ENCODE results near the gene HOXA5. TPM values are rescaled to one million over a fixed set of nuclear protein-coding genes. Genes with fewer than 3 reads are reported as not detected.

Gene HOXA5
- total and polyA plus RNA-seq, 2 of the 8 experiments (the other 6 are each of a cell fraction or from before 2014, with no cell fraction given), result not detected

DNA sequence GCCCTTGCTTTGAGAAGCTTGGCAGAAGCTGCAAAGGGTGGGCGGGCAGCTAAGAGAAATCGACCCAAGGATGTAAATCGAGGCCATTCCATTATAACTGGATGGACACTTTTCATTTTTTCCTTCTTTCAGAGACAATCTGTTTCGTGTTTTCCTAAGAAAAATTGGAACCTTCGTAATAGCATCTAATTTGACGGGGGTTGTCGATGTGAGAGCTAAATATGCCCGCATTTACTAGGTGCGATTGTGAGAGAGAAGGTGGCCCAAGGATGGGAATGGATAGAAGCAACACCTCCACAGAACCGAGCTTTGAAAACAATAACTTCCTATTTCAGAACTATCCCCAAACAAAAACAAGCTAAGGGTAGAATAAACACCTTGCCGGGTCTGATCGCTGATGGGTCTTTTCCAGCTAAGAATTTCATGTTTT, 12.1 kb downstream of the HOXA5 start:
- Histone ChIP-seq H4K91ac (replicated peaks; ENCODE audit: insufficient read length, low read length) (no peak overlapping the region), H3K18ac (ENCODE audit: extremely low read depth, low read length) (no peak overlapping the region), H4K20me1 (replicated peaks in 1 of 2; ENCODE audit: control insufficient read depth in 1 of 2, insufficient read depth in 2 of 2, low read length in 2 of 2) (peaks cover 14 to 30% of the 10 kb centered on the region in 2 experiments), H3K9ac (replicated peaks in 1 of 4; ENCODE audit: extremely low read depth in 1 of 4, low read depth in 3 of 4, low read length in 3 of 4) (no peak overlapping the region), H2BK120ac (replicated peaks; ENCODE audit: low read depth, low read length) (no peak overlapping the region), H3K4me2 (ENCODE audit: insufficient read depth in 1 of 2, low read depth in 2 of 2, low read length in 2 of 2) (peak overlapping the region; percentile 56 to 63), H3K4me3 (ENCODE audit: extremely low read depth in 1 of 4, insufficient read depth in 2 of 4, low read depth in 3 of 4, low read length in 4 of 4) (peak overlapping the region; percentile 19 to 60 (median 36); a peak in 6 of 8 replicates), H3K14ac (ENCODE audit: insufficient read length) (no peak overlapping the region), H3K27me3 (replicated peaks in 1 of 4; ENCODE audit: control insufficient read depth in 3 of 4, extremely low read depth in 1 of 4, insufficient read depth in 3 of 4, low read length in 3 of 4) (peaks cover 97 to 100% (median 100%) of the 10 kb centered on the region in 4 experiments), H2BK20ac (ENCODE audit: low read length) (no peak overlapping the region), H3K23me2 (ENCODE audit: low read depth, low read length) (peaks cover 4% of the 10 kb centered on the region; the same call in 1 of the 2 replicates), H3K79me2 (ENCODE audit: control insufficient read depth in 1 of 2, insufficient read depth in 2 of 2, low read length in 2 of 2) (no peaks in the 10 kb centered on the region), H3K79me1 (ENCODE audit: low read depth, low read length) (no peaks in the 10 kb centered on the region), H3K56ac (replicated peaks; ENCODE audit: insufficient read length, low read depth, low read length) (no peak overlapping the region), H3K36me3 (ENCODE audit: control insufficient read depth in 2 of 4, insufficient read depth in 4 of 4, low read length in 3 of 4) (peaks cover 0 to 16% (median 0%) of the 10 kb centered on the region in 4 experiments; a peak in 2 of 8 replicates), H3K9me3 (ENCODE audit: insufficient read depth in 2 of 2, low read depth in 1 of 2, low read length in 1 of 2) (peaks cover 0 to 4% of the 10 kb centered on the region in 2 experiments; a peak in 1 of 4 replicates), H2BK5ac (ENCODE audit: low read depth, low read length) (no peak overlapping the region), H4K8ac (ENCODE audit: extremely low read depth, insufficient read depth, low read length) (no peak overlapping the region), H3K27ac (ENCODE audit: low read depth, low read length) (no peak overlapping the region), H2BK12ac (ENCODE audit: low read depth, low read length) (no peak overlapping the region), H3K4me1 (replicated peaks in 1 of 4; ENCODE audit: control insufficient read depth in 3 of 4, insufficient read depth in 4 of 4, low read length in 3 of 4) (peaks cover 0 to 4% (median 2%) of the 10 kb centered on the region in 4 experiments; a peak in 4 of 7 replicates), H3K4ac (replicated peaks; ENCODE audit: insufficient read length, low read depth, low read length) (no peak overlapping the region), H2AK5ac (ENCODE audit: low read depth, low read length) (no peak overlapping the region), H2BK15ac (ENCODE audit: low read length) (no peak overlapping the region), H3K23ac (ENCODE audit: insufficient read length) (no peak overlapping the region), H4K5ac (ENCODE audit: insufficient read length, low read depth, low read length) (no peak overlapping the region), H2AFZ (ENCODE audit: low read length) (no peak overlapping the region)
- TF ChIP-seq SUZ12 (IDR thresholded peaks at IDR 0.05; ENCODE audit: low read length), result peak; percentile 65
- peak; percentile 89 for TF ChIP-seq RNF2 (IDR thresholded peaks at IDR 0.05; ENCODE audit: borderline replicate concordance, low read depth, low read length, missing control alignments, poor library complexity, severe bottlenecking)
- peak; percentile 8 for TF ChIP-seq CTBP2 (IDR thresholded peaks at IDR 0.05; ENCODE audit: borderline replicate concordance, insufficient read depth, insufficient read length, low read length)
- no peak for TF ChIP-seq ATF2 (IDR thresholded peaks at IDR 0.05; ENCODE audit: low read length)
- POLR2A ChIA-PET (ENCODE audit: partially characterized antibody), result no interaction called here
- no peak for FAIRE-seq
- no peak for DNase-seq (ENCODE audit: low read depth in 1 of 2, low spot score in 2 of 2)
- WGBS, 2 experiments (ENCODE audit: extremely low coverage in 1 of 2, insufficient coverage in 1 of 2, insufficient read length in 1 of 2, insufficient replicate concordance in 2 of 2, low coverage in 1 of 2, low lambda C conversion rate in 2 of 2, missing lambda C conversion rate in 1 of 2), result 23% methylated on average over 12 of the region's 12 CpGs; no CpG with 5 or more reads in 1 of the 2 experiments
- CTCF ChIA-PET (ENCODE audit: partially characterized antibody), result interaction anchor here (0.6 to 2.7 kb wide), 15 partner anchors 10 to 450 kb away, joined by 3 to 13 read pairs (median 3); partner anchors contain the start of genes HOXA3, HOXA5 and HOXA9
